Loucy (cell line): Measurements from ENCODE around the gene DPP3.

ENCODE experiments used
- CTCF ChIP-seq: fragments of 200-600 bp; sonication (generic); conservative IDR thresholded peaks from 2 replicates; pipeline ENCODE4 v1.5.1; 2014; ENCODE audit warnings: mild to moderate bottlenecking, antibody characterized with exemption, low read length
- EZH2phosphoT487 ChIP-seq: fragments of 200-600 bp; IDR thresholded peaks from 2 replicates; pipeline ENCODE4 v1.6.1; 2018; ENCODE audit warnings: antibody characterized with exemption, mild to moderate bottlenecking, moderate library complexity, borderline replicate concordance

GRCh38 chr11:66548774-66549630 is 68.8 kb downstream of the DPP3 start:
- TF ChIP-seq CTCF (no peak), EZH2phosphoT487 (no peak)
